Endothelial cell of umbilical vein (primary cell): ENCODE data around the gene WWC1. TPM values are rescaled to one million over a fixed set of nuclear protein-coding genes. Genes with fewer than 3 reads are reported as not detected.

ENCODE experiments used
- BruUV-seq: library from RNA; stranded (reverse); fragments of 400-500 nt; replicated peaks from 2 replicates; lab custom pipeline; 2021; lab: Mats Ljungman, UMichigan
- CTCF ChIA-PET: fragments of 300-600, 350-600 bp; sonication (Branson Sonifier 250); formaldehyde crosslinking; loops from one replicate; lab custom pipeline; 2021; ENCODE audit warnings: antibody characterized with exemption, inconsistent platforms; lab: Charles Lee
- POLR2A ChIA-PET: fragments of 300-600, 350-600 bp; sonication (Branson Sonifier 250); formaldehyde crosslinking; loops from one replicate; lab custom pipeline; 2021; ENCODE audit warnings: antibody characterized with exemption, inconsistent platforms; lab: Charles Lee
- DNase-seq: peaks from one replicate; pipeline ENCODE4 v3.0.0-alpha.2; 2011; ENCODE audit warnings: low read depth, low spot score
- FAIRE-seq: peaks from 2 replicates; lab custom pipeline; 2011; peaks lifted over from hg19 to GRCh38; lab: Jason Lieb, UNC
- H2AFZ ChIP-seq: 2 replicates; pipeline ENCODE4 v1.6.0; 2012; ENCODE audit warnings: low read depth, low read length, control low read depth, inconsistent platforms
- H3K27ac ChIP-seq: 2 replicates; pipeline ENCODE4 v1.5.1; 2011; ENCODE audit warnings: low read depth, mild to moderate bottlenecking, control low read depth, low read length, moderate library complexity; ENCODE audit not compliant: insufficient read depth
- H3K27me3 ChIP-seq, 2 experiments: 2 replicates each; pipeline versions ENCODE4 v1.6.0 to v1.6.1; 2011; ENCODE audit warnings: low read length in 2 of 2, mixed read lengths in 1 of 2; ENCODE audit not compliant: control insufficient read depth in 2 of 2, insufficient read depth in 2 of 2
- H3K36me3 ChIP-seq, 2 experiments: 2 replicates in 1 of 2; 3 replicates in 1 of 2; pipeline ENCODE4 v1.5.1; 2011; ENCODE audit warnings: low read length in 2 of 2, mild to moderate bottlenecking in 1 of 2, moderate library complexity in 1 of 2; ENCODE audit not compliant: control insufficient read depth in 2 of 2, insufficient read depth in 2 of 2; ENCODE audit errors: extremely low read depth in 1 of 2
- H3K4me1 ChIP-seq: 3 replicates; pipeline ENCODE4 v1.5.1; 2011; ENCODE audit warnings: mild to moderate bottlenecking, low read length; ENCODE audit not compliant: control insufficient read depth, insufficient read depth; ENCODE audit errors: extremely low read depth
- H3K4me2 ChIP-seq: 2 replicates; pipeline ENCODE4 v1.6.1; 2011; ENCODE audit warnings: low read length, control low read depth, mixed read lengths; ENCODE audit not compliant: insufficient read depth
- H3K4me3 ChIP-seq, 3 experiments: fragments of 200-600 bp in 1 of 3; sonication (generic), shearing (Covaris generic) in 1 of 3; replicated peaks in 1 of 3; 2 replicates each; pipeline ENCODE4 v1.5.1; 2011 to 2016; ENCODE audit warnings: control low read depth in 3 of 3, low read length in 3 of 3, mild to moderate bottlenecking in 2 of 3, inconsistent platforms in 1 of 3, low read depth in 1 of 3, moderate library complexity in 1 of 3; ENCODE audit not compliant: insufficient read depth in 1 of 3
- H3K79me2 ChIP-seq: 2 replicates; pipeline ENCODE4 v1.6.0; 2012; ENCODE audit warnings: low read length, inconsistent platforms; ENCODE audit not compliant: control insufficient read depth, insufficient read depth
- H3K9ac ChIP-seq: replicated peaks from 2 replicates; pipeline ENCODE3; 2011; ENCODE audit warnings: low read length, control low read depth; ENCODE audit not compliant: insufficient read depth; ENCODE audit errors: extremely low read depth
- H3K9me1 ChIP-seq: replicated peaks from 3 replicates; pipeline ENCODE4 v1.6.0; 2011; ENCODE audit warnings: mild to moderate bottlenecking, low read length; ENCODE audit not compliant: control insufficient read depth, insufficient read depth; ENCODE audit errors: extremely low read depth
- H3K9me3 ChIP-seq: replicated peaks from 2 replicates; pipeline ENCODE4 v1.5.1; 2012; ENCODE audit warnings: low read length, inconsistent platforms; ENCODE audit not compliant: control insufficient read depth, insufficient read depth
- H4K20me1 ChIP-seq: replicated peaks from 2 replicates; pipeline ENCODE3; 2011; ENCODE audit warnings: mild to moderate bottlenecking, low read length; ENCODE audit not compliant: control insufficient read depth, insufficient read depth; ENCODE audit errors: extremely low read depth
- CTCF ChIP-seq, 2 donors: IDR thresholded peaks; 1 replicate in 1 of 2; 2 replicates in 1 of 2; pipeline ENCODE4 v1.5.1; 2011; ENCODE audit warnings: low read length in 2 of 2, mild to moderate bottlenecking in 2 of 2, moderate library complexity in 2 of 2, control low read depth in 1 of 2, inconsistent platforms in 1 of 2, low read depth in 1 of 2; ENCODE audit not compliant: insufficient read depth in 1 of 2; ENCODE audit errors: extremely low read depth in 1 of 2
- EZH2 ChIP-seq: IDR thresholded peaks from 2 replicates; pipeline ENCODE4 v1.6.1; 2012; ENCODE audit warnings: borderline replicate concordance, low read depth, mild to moderate bottlenecking, moderate library complexity, low read length, inconsistent platforms; ENCODE audit not compliant: severe bottlenecking
- FOS ChIP-seq: IDR thresholded peaks from 2 replicates; pipeline ENCODE4 v1.6.1; 2011; ENCODE audit warnings: mild to moderate bottlenecking, low read length, moderate library complexity, borderline replicate concordance; ENCODE audit not compliant: insufficient read depth
- GATA2 ChIP-seq: IDR thresholded peaks from 2 replicates; pipeline ENCODE4 v1.7.0; 2011; ENCODE audit warnings: low read depth, mild to moderate bottlenecking, moderate library complexity, mixed read lengths, low read length; ENCODE audit not compliant: insufficient read length, insufficient read depth
- JUN ChIP-seq: IDR thresholded peaks from 2 replicates; pipeline ENCODE4 v1.6.1; 2011; ENCODE audit warnings: borderline replicate concordance, low read depth; ENCODE audit not compliant: insufficient read length, insufficient read depth
- MAX ChIP-seq: IDR thresholded peaks from 2 replicates; pipeline ENCODE4 v1.6.1; 2011; ENCODE audit not compliant: insufficient read depth, insufficient read length
- MYC ChIP-seq: IDR thresholded peaks from one replicate; pipeline ENCODE4 v1.6.1; 2011; ENCODE audit warnings: mild to moderate bottlenecking, low read depth, low read length
- POLR2AphosphoS5 ChIP-seq: IDR thresholded peaks from 2 replicates; pipeline ENCODE4 v1.6.1; 2012; ENCODE audit warnings: low read depth, mild to moderate bottlenecking, control low read depth, low read length, moderate library complexity; ENCODE audit not compliant: insufficient read depth
- dilution Hi-C: fragments of 300-500 bp; cut with MboI; formaldehyde crosslinking; loops from one replicate; pipeline ENCODE4 v1.15.0; 2019; ENCODE audit warnings: low sequenced_read_pairs; ENCODE audit not compliant: extremely low pct_ligation_motif_present
- intact Hi-C: fragments of 100-400 bp; cut with micrococcal nuclease; formaldehyde crosslinking; loops from one replicate; pipeline ENCODE4 v1.10.0; 2022
- polyA plus RNA-seq, 4 experiments: library from polyadenylated mRNA; depleted of rRNA in 3 of 4; stranded (reverse) in 3 of 4; unstranded in 1 of 4; fragments of >200 nt; gene quantifications; 2 replicates each; pipeline versions ENCODE4 v1.2.1 to v1.2.3, GENCODE V29; 2011 to 2012; ENCODE audit warnings: missing spikeins in 1 of 4
- total RNA-seq: library from RNA; stranded (reverse); gene quantifications from 2 replicates; pipeline ENCODE4 v1.2.3, GENCODE V29; 2021

Gene WWC1
- total and polyA plus RNA-seq, 2 donors (not counting 3 experiments of a cell fraction or from before 2014, with no cell fraction given): 0.03 to 0.91 TPM

DNA sequence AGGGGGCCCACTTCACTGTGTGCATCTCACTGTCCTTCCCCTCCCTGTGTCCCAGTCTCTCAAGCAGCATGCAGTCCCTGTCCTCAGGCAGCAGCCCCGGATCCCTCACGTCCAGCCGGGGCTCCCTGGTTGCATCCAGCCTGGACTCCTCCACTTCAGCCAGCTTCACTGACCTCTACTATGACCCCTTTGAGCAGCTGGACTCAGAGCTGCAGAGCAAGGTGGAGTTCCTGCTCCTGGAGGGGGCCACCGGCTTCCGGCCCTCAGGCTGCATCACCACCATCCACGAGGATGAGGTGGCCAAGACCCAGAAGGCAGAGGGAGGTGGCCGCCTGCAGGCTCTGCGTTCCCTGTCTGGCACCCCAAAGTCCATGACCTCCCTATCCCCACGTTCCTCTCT lies 132.0 kb downstream of the WWC1 start:
- ChIA-PET CTCF (interaction anchor here (0.7 kb wide), 1 partner anchor 9 kb away, joined by 3 read pairs; no protein-coding TSS in a partner anchor), POLR2A (no interaction called here)
- no peak for DNase-seq
- no peak for FAIRE-seq
- Histone ChIP-seq H3K36me3 (no peaks in the 10 kb centered on the region), H3K4me2 (no peak overlapping the region), H3K9me1 (no peaks in the 10 kb centered on the region), H4K20me1 (no peaks in the 10 kb centered on the region), H3K9ac (no peak overlapping the region), H3K27me3 (no peaks in the 10 kb centered on the region), H3K27ac (no peak overlapping the region), H3K79me2 (no peaks in the 10 kb centered on the region), H2AFZ (no peak overlapping the region), H3K9me3 (no peaks in the 10 kb centered on the region), H3K4me1 (no peaks in the 10 kb centered on the region), H3K4me3 (no peak overlapping the region)
- intact Hi-C loops: no loop called here
- TF ChIP-seq FOS (no peak), GATA2 (no peak), CTCF (IDR thresholded peaks at IDR 0.05; ENCODE audit: extremely low read depth in 1 of 2, insufficient read depth in 1 of 2, low read depth in 1 of 2, low read length in 2 of 2) (no peak), JUN (no peak), MAX (no peak), POLR2AphosphoS5 (no peak), EZH2 (no peak), MYC (no peak)
- BruUV-seq: no TSS peak
- dilution Hi-C loops: no loop called here
